H9 (cell line): ENCODE results near the gene CRNKL1. TPM values are rescaled to one million over a fixed set of nuclear protein-coding genes. Genes with fewer than 3 reads are reported as not detected.

Experiments
- DNase-seq: peaks from one replicate; pipeline ENCODE4 v3.0.0-alpha.2; 2017
- H2AFZ ChIP-seq: one replicate; pipeline ENCODE4 v1.6.1; 2013; ENCODE audit warnings: mild to moderate bottlenecking, low read length, control low read depth, moderate library complexity
- H2AK5ac ChIP-seq: 2 replicates; pipeline ENCODE4 v1.6.1; 2013; ENCODE audit warnings: low read length, control low read depth, mixed read lengths; ENCODE audit not compliant: insufficient read length
- H2BK120ac ChIP-seq: one replicate; pipeline ENCODE4 v1.6.1; 2013; ENCODE audit warnings: low read depth, mild to moderate bottlenecking, low read length, control low read depth, inconsistent platforms; ENCODE audit not compliant: poor library complexity, severe bottlenecking
- H2BK12ac ChIP-seq: 2 replicates; pipeline ENCODE4 v1.6.1; 2013; ENCODE audit warnings: low read length, control low read depth, mixed read lengths, low read depth; ENCODE audit not compliant: insufficient read length
- H2BK15ac ChIP-seq: 2 replicates; pipeline ENCODE4 v1.6.1; 2013; ENCODE audit warnings: low read depth, low read length, control low read depth
- H2BK20ac ChIP-seq: one replicate; pipeline ENCODE4 v1.6.1; 2013; ENCODE audit warnings: low read depth, mild to moderate bottlenecking, low read length, control low read depth, inconsistent platforms; ENCODE audit not compliant: poor library complexity, severe bottlenecking
- H2BK5ac ChIP-seq: 2 replicates; pipeline ENCODE4 v1.6.1; 2013; ENCODE audit warnings: low read length, control low read depth, mixed read lengths; ENCODE audit not compliant: insufficient read length
- H3K14ac ChIP-seq: 2 replicates; pipeline ENCODE4 v1.6.1; 2013; ENCODE audit warnings: low read length, control low read depth; ENCODE audit not compliant: insufficient read depth
- H3K18ac ChIP-seq: 2 replicates; pipeline ENCODE4 v1.6.1; 2013; ENCODE audit warnings: low read depth, mild to moderate bottlenecking, mixed read lengths, low read length, control low read depth; ENCODE audit not compliant: insufficient read length
- H3K23ac ChIP-seq: 2 replicates; pipeline ENCODE4 v1.6.1; 2013; ENCODE audit warnings: low read length, control low read depth, mixed read lengths, low read depth; ENCODE audit not compliant: insufficient read length
- H3K23me2 ChIP-seq: 2 replicates; pipeline ENCODE4 v1.6.1; 2013; ENCODE audit warnings: low read depth, mild to moderate bottlenecking, mixed read lengths, low read length, control low read depth; ENCODE audit not compliant: insufficient read length, poor library complexity, severe bottlenecking
- H3K27ac ChIP-seq: 2 replicates; pipeline ENCODE4 v1.5.1; 2013; ENCODE audit warnings: low read length, control low read depth, mixed read lengths, low read depth; ENCODE audit not compliant: insufficient read length
- H3K27me3 ChIP-seq: 2 replicates; pipeline ENCODE4 v1.6.1; 2013; ENCODE audit warnings: low read length, control low read depth, inconsistent platforms; ENCODE audit not compliant: insufficient read depth
- H3K4ac ChIP-seq: 2 replicates; pipeline ENCODE4 v1.6.1; 2013; ENCODE audit warnings: low read depth, mild to moderate bottlenecking, control low read depth, inconsistent platforms, low read length, moderate library complexity
- H3K4me1 ChIP-seq: 2 replicates; pipeline ENCODE4 v1.6.1; 2013; ENCODE audit warnings: low read length, control low read depth, inconsistent platforms; ENCODE audit not compliant: insufficient read depth
- H3K4me2 ChIP-seq: 2 replicates; pipeline ENCODE4 v1.6.1; 2013; ENCODE audit warnings: low read length, control low read depth, mixed read lengths; ENCODE audit not compliant: insufficient read length, insufficient read depth
- H3K56ac ChIP-seq: 2 replicates; pipeline ENCODE4 v1.6.1; 2013; ENCODE audit warnings: low read depth, mild to moderate bottlenecking, mixed read lengths, low read length, control low read depth; ENCODE audit not compliant: insufficient read length
- H3K79me1 ChIP-seq: 2 replicates; pipeline ENCODE4 v1.6.1; 2013; ENCODE audit warnings: low read depth, mild to moderate bottlenecking, moderate library complexity, low read length, control low read depth, inconsistent platforms; ENCODE audit not compliant: insufficient read depth, poor library complexity, severe bottlenecking
- H3K79me2 ChIP-seq: 2 replicates; pipeline ENCODE4 v1.6.1; 2013; ENCODE audit warnings: low read length, control low read depth, inconsistent platforms; ENCODE audit not compliant: insufficient read depth
- H3K9ac ChIP-seq: 2 replicates; pipeline ENCODE4 v1.6.1; 2013; ENCODE audit warnings: low read length, control low read depth, mixed read lengths; ENCODE audit not compliant: insufficient read length; ENCODE audit errors: extremely low read depth
- H3K9me3 ChIP-seq: one replicate; pipeline ENCODE4 v1.6.1; 2013; ENCODE audit warnings: low read depth, low read length, inconsistent platforms; ENCODE audit not compliant: control insufficient read depth
- H3T11ph ChIP-seq: one replicate; pipeline ENCODE4 v1.6.1; 2013; ENCODE audit warnings: mild to moderate bottlenecking, low read length, control low read depth, inconsistent platforms
- H4K20me1 ChIP-seq: one replicate; pipeline ENCODE4 v1.6.1; 2013; ENCODE audit not compliant: control insufficient read depth, insufficient read length, insufficient read depth
- H4K5ac ChIP-seq: 2 replicates; pipeline ENCODE4 v1.6.1; 2013; ENCODE audit warnings: low read depth, mild to moderate bottlenecking, mixed read lengths, low read length, control low read depth; ENCODE audit not compliant: insufficient read length
- H4K8ac ChIP-seq: replicated peaks from 2 replicates; pipeline ENCODE4 v1.6.1; 2013; ENCODE audit warnings: low read length, control low read depth, mixed read lengths, low read depth; ENCODE audit not compliant: insufficient read length
- H4K91ac ChIP-seq: 2 replicates; pipeline ENCODE4 v1.6.1; 2013; ENCODE audit warnings: low read depth, mild to moderate bottlenecking, moderate library complexity, mixed read lengths, low read length, control low read depth; ENCODE audit not compliant: insufficient read length
- H3K27ac Mint-ChIP-seq, 3 experiments: 2 replicates in 2 of 3; 3 replicates in 1 of 3; pipeline ENCODE4 v1.8.0; 2020 to 2021; ENCODE audit warnings: mixed read lengths in 3 of 3, mild to moderate bottlenecking in 1 of 3, moderate library complexity in 1 of 3
- H3K27me3 Mint-ChIP-seq: 2 replicates; pipeline ENCODE4 v1.8.0; 2021; ENCODE audit warnings: low read depth, mild to moderate bottlenecking, moderate library complexity, mixed read lengths
- H3K36me3 Mint-ChIP-seq, 3 experiments: 2 replicates in 2 of 3; 3 replicates in 1 of 3; pipeline ENCODE4 v1.8.0; 2020 to 2021; ENCODE audit warnings: low read depth in 3 of 3, mixed read lengths in 3 of 3; ENCODE audit not compliant: insufficient read depth in 1 of 3
- H3K4me1 Mint-ChIP-seq, 2 experiments: 2 replicates each; pipeline ENCODE4 v1.8.0; 2020; ENCODE audit warnings: mixed read lengths in 2 of 2
- H3K4me3 Mint-ChIP-seq, 2 experiments: 2 replicates in 1 of 2; 3 replicates in 1 of 2; pipeline ENCODE4 v1.8.0; 2020 to 2021; ENCODE audit warnings: mild to moderate bottlenecking in 2 of 2, mixed read lengths in 2 of 2, moderate library complexity in 1 of 2
- H3K9me3 Mint-ChIP-seq, 2 experiments: 2 replicates in 1 of 2; 3 replicates in 1 of 2; pipeline ENCODE4 v1.8.0; 2020; ENCODE audit warnings: mild to moderate bottlenecking in 2 of 2, mixed read lengths in 2 of 2, moderate library complexity in 1 of 2
- CTCF ChIP-seq: fragments of 200-600 bp; sonication (generic); conservative IDR thresholded peaks from 3 replicates; pipeline ENCODE4 v1.8.0; 2021; ENCODE audit warnings: antibody characterized with exemption, mild to moderate bottlenecking
- WGBS: extraction: QIAGEN DNeasy Blood & Tissue Kit; methylation state at CpG from one replicate; pipeline ENCODE4 v1.1.7; 2013; ENCODE audit warnings: missing lambda C conversion rate, low lambda C conversion rate, mixed read lengths; ENCODE audit not compliant: insufficient read length; ENCODE audit errors: extremely low coverage; 5-methylcytosine and 5-hydroxymethylcytosine counted together
- total RNA-seq: library from RNA; stranded (reverse); gene quantifications from 2 replicates; pipeline ENCODE4 v1.2.1, GENCODE V29; 2021

CRNKL1 gene
- total RNA-seq, 1 experiment from 2014 or later: 30.2 TPM

GRCh38 chr20:20027284-20027683 lies 25.0 kb downstream of the CRNKL1 start:
- no peak for DNase-seq
- Histone ChIP-seq H3K79me2 (no peaks in the 10 kb centered on the region; the same call in 1 of the 2 replicates), H2BK20ac (no peak overlapping the region), H2AK5ac (no peak overlapping the region), H2BK5ac (no peak overlapping the region), H2BK15ac (no peak overlapping the region), H3K23me2 (no peaks in the 10 kb centered on the region), H2AFZ (no peak overlapping the region), H3K9me3 (no peaks in the 10 kb centered on the region), H3K14ac (no peak overlapping the region), H3K27me3 (no peaks in the 10 kb centered on the region), H2BK120ac (no peak overlapping the region), H3K4me2 (no peak overlapping the region), H3T11ph (no peak overlapping the region), H3K79me1 (no peaks in the 10 kb centered on the region), H3K23ac (no peak overlapping the region), H3K56ac (no peak overlapping the region), H4K5ac (no peak overlapping the region), H4K20me1 (no peaks in the 10 kb centered on the region), H3K18ac (no peak overlapping the region), H2BK12ac (no peak overlapping the region), H4K91ac (no peak overlapping the region), H3K4ac (no peak overlapping the region), H3K9ac (no peak overlapping the region), H3K27ac (no peak overlapping the region), H4K8ac (no peak overlapping the region), H3K4me1 (no peaks in the 10 kb centered on the region)
- TF ChIP-seq CTCF: no peak
- Mint-ChIP-seq H3K27me3 (no peaks in the 10 kb centered on the region), H3K4me3 (no peak overlapping the region), H3K4me1 (no peaks in the 10 kb centered on the region), H3K27ac (no peak overlapping the region), H3K9me3 (no peaks in the 10 kb centered on the region), H3K36me3 (peaks cover 4 to 47% (median 14%) of the 10 kb centered on the region in 3 experiments; a peak in 5 of 7 replicates)
- no CpG with 5 or more reads among the region's 2 CpGs for WGBS
